ENCODE data around the gene PPP4R3B.
"Not testable (repeated sequence)": the region's sequence is repeated elsewhere in the genome, so short reads cannot be mapped to it uniquely, and the experiment has no call there.

PPP4R3B gene

GRCh38 chr2:55616551-55617174 is 759 bp downstream of the PPP4R3B start:
- peak overlapping the region; percentile 97 for H3K4me3 ChIP-seq
- peak overlapping the region; percentile 100 for H3K27ac ChIP-seq
- TF ChIP-seq Cebpa-rat (IDR thresholded peaks at IDR 0.05) = no peak
- peak overlapping the region; percentile 100 for H3K9ac ChIP-seq
- peaks cover 42% of the 10 kb centered on the region for H3K4me1 ChIP-seq
- no peaks in the 10 kb centered on the region for H3K9me3 ChIP-seq
- peaks cover 50% of the 10 kb centered on the region for H3K36me3 ChIP-seq
- H3K4me2 ChIP-seq = peak overlapping the region; percentile 83
- H4K20me1 ChIP-seq = peaks cover 81% of the 10 kb centered on the region
- H3K27me3 ChIP-seq = no peaks in the 10 kb centered on the region

GRCh38 chr2:55611997-55612396 is 5.4 kb downstream of the PPP4R3B start:
- H3K36me3 ChIP-seq = peaks cover 79% of the 10 kb centered on the region
- H3K9me3 ChIP-seq = no peaks in the 10 kb centered on the region
- peaks cover 96% of the 10 kb centered on the region for H4K20me1 ChIP-seq
- peaks cover 14% of the 10 kb centered on the region for H3K4me1 ChIP-seq
- no peak for TF ChIP-seq Cebpa-rat (IDR thresholded peaks at IDR 0.05)
- H3K4me3 ChIP-seq = no peak overlapping the region
- no peak overlapping the region for H3K9ac ChIP-seq
- no peak overlapping the region for H3K27ac ChIP-seq
- no peak overlapping the region for H3K4me2 ChIP-seq
- H3K27me3 ChIP-seq = no peaks in the 10 kb centered on the region

- H4K20me1 ChIP-seq = peaks cover 96% of the 10 kb centered on the region
- H3K36me3 ChIP-seq = peaks cover 85% of the 10 kb centered on the region
These were observed 6.3 kb downstream of the PPP4R3B start for GRCh38 chr2:55610954-55611743.

GRCh38 chr2:55609938-55610578 is 7.4 kb downstream of the PPP4R3B start:
- no peak overlapping the region for H3K4me2 ChIP-seq
- H3K36me3 ChIP-seq = peaks cover 80% of the 10 kb centered on the region
- TF ChIP-seq Cebpa-rat (IDR thresholded peaks at IDR 0.05) = no peak
- no peak overlapping the region for H3K27ac ChIP-seq
- peaks cover 3% of the 10 kb centered on the region for H3K4me1 ChIP-seq
- no peak overlapping the region for H3K4me3 ChIP-seq
- H3K9me3 ChIP-seq = no peaks in the 10 kb centered on the region
- no peaks in the 10 kb centered on the region for H3K27me3 ChIP-seq
- H4K20me1 ChIP-seq = peaks cover 96% of the 10 kb centered on the region
- H3K9ac ChIP-seq = no peak overlapping the region

More at GRCh38 chr2:55610954-55611743, 6.3 kb downstream of the PPP4R3B start:
- H3K4me1 ChIP-seq = peaks cover 14% of the 10 kb centered on the region
- no peaks in the 10 kb centered on the region for H3K9me3 ChIP-seq
- H3K9ac ChIP-seq = no peak overlapping the region
- H3K4me2 ChIP-seq = no peak overlapping the region
- no peak for TF ChIP-seq Cebpa-rat (IDR thresholded peaks at IDR 0.05)
- no peaks in the 10 kb centered on the region for H3K27me3 ChIP-seq
- no peak overlapping the region for H3K4me3 ChIP-seq
- no peak overlapping the region for H3K27ac ChIP-seq

GRCh38 chr2:55609193-55609794 is 8.1 kb downstream of the PPP4R3B start:
- no peaks in the 10 kb centered on the region for H3K27me3 ChIP-seq
- no peaks in the 10 kb centered on the region for H3K4me1 ChIP-seq
- peaks cover 81% of the 10 kb centered on the region for H3K36me3 ChIP-seq
- no peak overlapping the region for H3K27ac ChIP-seq
- no peak overlapping the region for H3K4me3 ChIP-seq
- no peaks in the 10 kb centered on the region for H3K9me3 ChIP-seq
- no peak overlapping the region for H3K9ac ChIP-seq
- H3K4me2 ChIP-seq = no peak overlapping the region
- no peak for TF ChIP-seq Cebpa-rat (IDR thresholded peaks at IDR 0.05)
- peaks cover 96% of the 10 kb centered on the region for H4K20me1 ChIP-seq

GRCh38 chr2:55607717-55608116 is 9.7 kb downstream of the PPP4R3B start:
- Histone ChIP-seq H3K9me3 (no peaks in the 10 kb centered on the region), H3K4me3 (no peak overlapping the region), H3K9ac (no peak overlapping the region), H3K4me2 (no peak overlapping the region), H4K20me1 (peaks cover 99% of the 10 kb centered on the region), H3K36me3 (peaks cover 77% of the 10 kb centered on the region), H3K27me3 (no peaks in the 10 kb centered on the region), H3K27ac (no peak overlapping the region), H3K4me1 (no peaks in the 10 kb centered on the region)
- TF ChIP-seq Cebpa-rat (IDR thresholded peaks at IDR 0.05) = no peak

- H3K9me3 ChIP-seq = no peaks in the 10 kb centered on the region
- no peak for TF ChIP-seq Cebpa-rat (IDR thresholded peaks at IDR 0.05)
- peaks cover 78% of the 10 kb centered on the region for H3K36me3 ChIP-seq
- no peaks in the 10 kb centered on the region for H3K27me3 ChIP-seq
- H3K4me2 ChIP-seq = no peak overlapping the region
- H4K20me1 ChIP-seq = peaks cover 100% of the 10 kb centered on the region
- H3K27ac ChIP-seq = no peak overlapping the region
- no peak overlapping the region for H3K4me3 ChIP-seq
- no peak overlapping the region for H3K9ac ChIP-seq
- H3K4me1 ChIP-seq = no peaks in the 10 kb centered on the region
These were observed 13.3 kb downstream of the PPP4R3B start for GRCh38 chr2:55604027-55604565.

GRCh38 chr2:55601849-55602248 is 15.6 kb downstream of the PPP4R3B start:
- H3K4me2 ChIP-seq = no peak overlapping the region
- no peaks in the 10 kb centered on the region for H3K4me1 ChIP-seq
- H3K4me3 ChIP-seq = no peak overlapping the region
- H3K9ac ChIP-seq = no peak overlapping the region
- H3K27me3 ChIP-seq = no peaks in the 10 kb centered on the region
- peaks cover 96% of the 10 kb centered on the region for H4K20me1 ChIP-seq
- peaks cover 78% of the 10 kb centered on the region for H3K36me3 ChIP-seq
- H3K27ac ChIP-seq = no peak overlapping the region
- TF ChIP-seq Cebpa-rat (IDR thresholded peaks at IDR 0.05) = no peak
- no peaks in the 10 kb centered on the region for H3K9me3 ChIP-seq

GRCh38 chr2:55598056-55598795 is 19.2 kb downstream of the PPP4R3B start:
- Histone ChIP-seq H3K4me2 (no peak overlapping the region), H3K4me3 (no peak overlapping the region), H3K27me3 (no peaks in the 10 kb centered on the region), H3K27ac (no peak overlapping the region), H3K36me3 (peaks cover 94% of the 10 kb centered on the region), H3K4me1 (no peaks in the 10 kb centered on the region), H4K20me1 (peaks cover 96% of the 10 kb centered on the region), H3K9ac (no peak overlapping the region), H3K9me3 (no peaks in the 10 kb centered on the region)
- no peak for TF ChIP-seq Cebpa-rat (IDR thresholded peaks at IDR 0.05)

- not testable (repeated sequence) for H3K27ac ChIP-seq, H3K4me3 ChIP-seq, H3K27me3 ChIP-seq, H3K9me3 ChIP-seq, H3K4me2 ChIP-seq, H3K9ac ChIP-seq, H3K4me1 ChIP-seq
- Histone ChIP-seq H3K36me3 (peaks cover 84% of the 10 kb centered on the region), H4K20me1 (peaks cover 96% of the 10 kb centered on the region)
These were observed 20.6 kb downstream of the PPP4R3B start for GRCh38 chr2:55596795-55597194.

Data from BLaER1 (cell line).